Endothelial cell (in vitro differentiated cells): ENCODE data around the gene C6orf132. TPM values are rescaled to one million over a fixed set of nuclear protein-coding genes. Genes with fewer than 3 reads are reported as not detected.

ENCODE experiments used
- DNase-seq: peaks from one replicate; pipeline ENCODE4 v3.0.0; 2021; ENCODE audit warnings: low spot score
- H3K27ac Mint-ChIP-seq: one replicate; pipeline ENCODE4 v1.8.0; 2021; ENCODE audit warnings: mixed read lengths, inconsistent platforms; ENCODE audit not compliant: unreplicated experiment
- H3K27me3 Mint-ChIP-seq: one replicate; pipeline ENCODE4 v1.8.0; 2021; ENCODE audit warnings: mild to moderate bottlenecking, moderate library complexity, mixed read lengths, inconsistent platforms; ENCODE audit not compliant: unreplicated experiment
- H3K36me3 Mint-ChIP-seq: one replicate; pipeline ENCODE4 v1.8.0; 2021; ENCODE audit warnings: mild to moderate bottlenecking, low read depth, mixed read lengths, inconsistent platforms; ENCODE audit not compliant: unreplicated experiment
- H3K4me1 Mint-ChIP-seq: one replicate; pipeline ENCODE4 v1.8.0; 2021; ENCODE audit warnings: mild to moderate bottlenecking, mixed read lengths, inconsistent platforms; ENCODE audit not compliant: unreplicated experiment
- H3K4me3 Mint-ChIP-seq: one replicate; pipeline ENCODE4 v1.8.0; 2021; ENCODE audit warnings: mild to moderate bottlenecking, mixed read lengths, inconsistent platforms; ENCODE audit not compliant: unreplicated experiment
- H3K9me3 Mint-ChIP-seq: one replicate; pipeline ENCODE4 v1.8.0; 2021; ENCODE audit warnings: mixed read lengths, inconsistent platforms; ENCODE audit not compliant: unreplicated experiment
- total RNA-seq: library from RNA; stranded (reverse); fragmentation: NEBNext Ultra II Directional; extraction: Animal tissue kit (Norgen Biotek cat#: 25700); gene quantifications from one replicate; pipeline ENCODE4 v1.2.1, GENCODE V29; 2021; ENCODE audit not compliant: unreplicated experiment
- TF ChIP-seq, protein P1 (sequence below): fragments of 200-600 bp; sonication (generic); IDR thresholded peaks from one replicate; pipeline ENCODE4 v1.5.0; 2021; ENCODE audit warnings: antibody characterized with exemption; ENCODE audit not compliant: unreplicated experiment

C6orf132 gene
- total RNA-seq, 1 donor from 2014 or later = 0.87 TPM

DNA sequence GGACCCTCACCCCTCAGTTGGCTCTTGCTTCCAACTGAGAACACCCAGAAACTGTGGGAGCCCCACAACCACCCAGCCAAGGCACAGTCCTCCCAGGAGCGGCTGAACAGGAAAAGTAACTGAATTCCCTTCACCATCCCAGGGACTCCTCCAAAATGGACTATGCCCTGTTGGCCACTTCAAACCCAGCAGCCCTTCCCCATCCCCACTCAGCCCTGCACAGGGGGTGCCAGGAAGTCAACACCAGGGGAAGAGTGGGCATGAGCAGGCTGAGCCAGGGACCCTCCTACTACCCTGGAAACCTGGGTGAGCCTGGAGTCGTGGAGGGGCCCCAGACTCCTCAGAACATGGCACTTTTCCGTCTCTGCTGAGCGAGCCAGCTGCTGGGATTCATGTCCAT lies 42.1 kb upstream of the C6orf132 start:
- TF ChIP-seq, protein P1, sequence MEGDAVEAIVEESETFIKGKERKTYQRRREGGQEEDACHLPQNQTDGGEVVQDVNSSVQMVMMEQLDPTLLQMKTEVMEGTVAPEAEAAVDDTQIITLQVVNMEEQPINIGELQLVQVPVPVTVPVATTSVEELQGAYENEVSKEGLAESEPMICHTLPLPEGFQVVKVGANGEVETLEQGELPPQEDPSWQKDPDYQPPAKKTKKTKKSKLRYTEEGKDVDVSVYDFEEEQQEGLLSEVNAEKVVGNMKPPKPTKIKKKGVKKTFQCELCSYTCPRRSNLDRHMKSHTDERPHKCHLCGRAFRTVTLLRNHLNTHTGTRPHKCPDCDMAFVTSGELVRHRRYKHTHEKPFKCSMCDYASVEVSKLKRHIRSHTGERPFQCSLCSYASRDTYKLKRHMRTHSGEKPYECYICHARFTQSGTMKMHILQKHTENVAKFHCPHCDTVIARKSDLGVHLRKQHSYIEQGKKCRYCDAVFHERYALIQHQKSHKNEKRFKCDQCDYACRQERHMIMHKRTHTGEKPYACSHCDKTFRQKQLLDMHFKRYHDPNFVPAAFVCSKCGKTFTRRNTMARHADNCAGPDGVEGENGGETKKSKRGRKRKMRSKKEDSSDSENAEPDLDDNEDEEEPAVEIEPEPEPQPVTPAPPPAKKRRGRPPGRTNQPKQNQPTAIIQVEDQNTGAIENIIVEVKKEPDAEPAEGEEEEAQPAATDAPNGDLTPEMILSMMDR = no peak
- H3K4me3 Mint-ChIP-seq = no peak overlapping the region
- no peak for DNase-seq
- H3K27me3 Mint-ChIP-seq = peaks cover 1% of the 10 kb centered on the region
- no peaks in the 10 kb centered on the region for H3K4me1 Mint-ChIP-seq
- H3K27ac Mint-ChIP-seq = no peak overlapping the region
- H3K36me3 Mint-ChIP-seq = no peaks in the 10 kb centered on the region
- H3K9me3 Mint-ChIP-seq = no peaks in the 10 kb centered on the region

- H3K4me3 Mint-ChIP-seq = no peak overlapping the region
- no peaks in the 10 kb centered on the region for H3K27me3 Mint-ChIP-seq
- no peaks in the 10 kb centered on the region for H3K4me1 Mint-ChIP-seq
- no peaks in the 10 kb centered on the region for H3K9me3 Mint-ChIP-seq
- no peak for DNase-seq
- TF ChIP-seq, protein P1 = no peak
- H3K36me3 Mint-ChIP-seq = peaks cover 3% of the 10 kb centered on the region
- H3K27ac Mint-ChIP-seq = no peak overlapping the region
These were observed 39.7 kb upstream of the C6orf132 start for GRCh38 chr6:42182101-42182500.

DNA sequence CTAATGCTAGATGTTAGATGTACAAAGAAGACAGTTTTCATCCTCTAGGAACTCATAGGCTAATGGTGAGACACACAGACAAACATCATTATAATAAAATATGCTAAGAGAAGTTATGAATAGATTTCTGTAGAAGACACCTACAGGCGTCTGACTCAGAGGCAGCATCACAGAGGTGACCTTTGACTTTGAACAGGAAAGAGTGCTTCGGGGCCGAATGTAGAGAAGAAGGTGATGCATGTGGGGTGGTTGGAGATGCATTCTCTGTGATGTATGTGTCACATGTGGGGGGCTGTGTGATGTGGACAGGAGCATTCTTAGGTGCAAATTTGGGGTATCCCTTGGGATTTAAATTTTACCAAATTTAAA lies 37.5 kb upstream of the C6orf132 start:
- no peaks in the 10 kb centered on the region for H3K9me3 Mint-ChIP-seq
- no peak for DNase-seq
- TF ChIP-seq, protein P1 = no peak
- H3K27me3 Mint-ChIP-seq = no peaks in the 10 kb centered on the region
- no peak overlapping the region for H3K4me3 Mint-ChIP-seq
- H3K36me3 Mint-ChIP-seq = peaks cover 4% of the 10 kb centered on the region
- no peak overlapping the region for H3K27ac Mint-ChIP-seq
- H3K4me1 Mint-ChIP-seq = no peaks in the 10 kb centered on the region

- TF ChIP-seq, protein P1 = no peak
These were observed 37.0 kb upstream of the C6orf132 start for GRCh38 chr6:42179261-42179944.

DNA sequence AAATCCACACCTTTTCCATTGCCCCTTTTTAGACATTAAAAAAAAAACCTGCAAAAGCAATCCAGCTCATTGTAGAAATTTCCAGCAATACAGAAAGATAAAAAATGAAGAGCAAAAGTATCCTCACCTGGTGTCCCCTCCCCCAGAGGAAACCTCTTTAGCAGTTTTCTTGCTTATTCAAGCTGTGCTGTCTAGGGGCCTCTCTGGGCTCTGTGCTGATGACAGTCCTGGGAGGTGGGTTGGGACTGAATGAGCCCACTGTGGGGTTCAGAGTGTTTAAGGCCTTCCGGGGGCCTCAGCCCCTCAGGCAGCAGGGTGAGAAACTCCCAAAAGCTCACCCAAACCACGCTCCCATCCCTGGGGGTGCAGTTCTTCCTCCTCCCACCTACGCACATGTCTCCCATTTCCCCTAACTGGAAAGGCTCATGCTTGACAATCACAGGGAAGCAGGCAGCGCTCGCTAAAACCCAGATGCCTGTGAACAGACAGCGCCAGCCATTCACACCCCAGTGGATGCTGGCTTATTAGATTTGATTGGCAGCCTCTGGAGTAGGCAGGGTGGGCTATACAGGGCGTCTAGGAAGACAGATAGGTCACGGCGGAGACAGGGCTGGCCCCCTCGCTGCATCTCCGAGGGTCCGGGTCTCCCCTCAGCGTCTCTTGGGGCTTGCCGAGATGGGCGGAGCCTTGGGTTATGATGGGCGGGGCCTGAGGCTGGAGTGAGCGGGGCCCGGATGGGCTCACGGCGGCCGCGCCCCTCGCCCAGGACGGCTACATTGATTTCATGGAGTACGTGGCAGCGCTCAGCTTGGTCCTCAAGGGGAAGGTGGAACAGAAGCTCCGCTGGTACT lies 35.3 kb upstream of the C6orf132 start:
- TF ChIP-seq, protein P1 = no peak
- H3K9me3 Mint-ChIP-seq = no peaks in the 10 kb centered on the region
- no peaks in the 10 kb centered on the region for H3K27me3 Mint-ChIP-seq
- peak overlapping the region; percentile 69 for H3K4me3 Mint-ChIP-seq
- no peaks in the 10 kb centered on the region for H3K4me1 Mint-ChIP-seq
- peak; percentile 50 for DNase-seq
- no peak overlapping the region for H3K27ac Mint-ChIP-seq
- H3K36me3 Mint-ChIP-seq = peaks cover 4% of the 10 kb centered on the region

More at GRCh38 chr6:42179261-42179944, 37.0 kb upstream of the C6orf132 start:
- no peak overlapping the region for H3K4me3 Mint-ChIP-seq
- H3K4me1 Mint-ChIP-seq = no peaks in the 10 kb centered on the region
- H3K27me3 Mint-ChIP-seq = no peaks in the 10 kb centered on the region
- no peak for DNase-seq
- no peaks in the 10 kb centered on the region for H3K9me3 Mint-ChIP-seq
- H3K36me3 Mint-ChIP-seq = peaks cover 4% of the 10 kb centered on the region
- H3K27ac Mint-ChIP-seq = no peak overlapping the region
